ENCODE data around the gene POU5F1. TPM values are rescaled to one million over a fixed set of nuclear protein-coding genes. Genes with fewer than 3 reads are reported as not detected.

POU5F1 gene
- polyA plus RNA-seq, 1 experiment: not detected

GRCh38 chr6:31125586-31126363, 44.7 kb downstream of the POU5F1 start:
- H3K27ac ChIP-seq (ENCODE audit: low read depth, low read length): no peak overlapping the region
- H3K27me3 ChIP-seq (ENCODE audit: control insufficient read depth, insufficient read depth, low read length): peaks cover 13% of the 10 kb centered on the region
- CTCF ChIA-PET: interaction anchor here (1.1 to 1.5 kb wide), 5 partner anchors 39 to 297 kb away, joined by 3 to 5 read pairs (median 4); partner anchors contain the start of gene VARS2
- DNase-seq (ENCODE audit: low read depth, low spot score): no peak
- no peak overlapping the region for H3K4me3 ChIP-seq (ENCODE audit: low read depth, low read length)
- no peak for TF ChIP-seq CTCF (IDR thresholded peaks at IDR 0.05; ENCODE audit: low read depth, low read length)
- POLR2A ChIA-PET: no interaction called here
- H3K9me3 ChIP-seq (ENCODE audit: control insufficient read depth, insufficient read depth, low read length): no peaks in the 10 kb centered on the region; the same call in 1 of the 2 replicates

GRCh38 chr6:31125162-31125561, 45.3 kb downstream of the POU5F1 start:
- H3K27me3 ChIP-seq (ENCODE audit: control insufficient read depth, insufficient read depth, low read length): peaks cover 13% of the 10 kb centered on the region
- no peak for DNase-seq (ENCODE audit: low read depth, low spot score)
- POLR2A ChIA-PET: interaction anchor here (0.5 kb wide), 1 partner anchor 517 kb away, joined by 5 read pairs; no protein-coding TSS in a partner anchor
- H3K4me3 ChIP-seq (ENCODE audit: low read depth, low read length): no peak overlapping the region
- H3K27ac ChIP-seq (ENCODE audit: low read depth, low read length): no peak overlapping the region
- no peak for TF ChIP-seq CTCF (IDR thresholded peaks at IDR 0.05; ENCODE audit: low read depth, low read length)
- no peaks in the 10 kb centered on the region; the same call in 1 of the 2 replicates for H3K9me3 ChIP-seq (ENCODE audit: control insufficient read depth, insufficient read depth, low read length)
- CTCF ChIA-PET: interaction anchor here (0.9 to 2.0 kb wide), 2 partner anchors 211 to 241 kb away, joined by 3 to 5 read pairs; partner anchors contain the start of gene VARS2

GRCh38 chr6:31122791-31123706, 47.4 kb downstream of the POU5F1 start:
- H3K9me3 ChIP-seq (ENCODE audit: control insufficient read depth, insufficient read depth, low read length): no peaks in the 10 kb centered on the region; the same call in 1 of the 2 replicates
- no peak for TF ChIP-seq CTCF (IDR thresholded peaks at IDR 0.05; ENCODE audit: low read depth, low read length)
- H3K27ac ChIP-seq (ENCODE audit: low read depth, low read length): peak overlapping the region; percentile 85
- no peak overlapping the region for H3K4me3 ChIP-seq (ENCODE audit: low read depth, low read length)
- peak; percentile 77 for DNase-seq (ENCODE audit: low read depth, low spot score)
- ChIA-PET POLR2A (no interaction called here), CTCF (interaction anchor here (2.0 kb wide), 1 partner anchor 209 kb away, joined by 5 read pairs; the partner anchor contains the start of gene VARS2)
- no peaks in the 10 kb centered on the region for H3K27me3 ChIP-seq (ENCODE audit: control insufficient read depth, insufficient read depth, low read length)

GRCh38 chr6:31121131-31121790, 49.2 kb downstream of the POU5F1 start:
- POLR2A ChIA-PET: no interaction called here
- no peaks in the 10 kb centered on the region for H3K27me3 ChIP-seq (ENCODE audit: control insufficient read depth, insufficient read depth, low read length)
- no peak overlapping the region for H3K4me3 ChIP-seq (ENCODE audit: low read depth, low read length)
- H3K9me3 ChIP-seq (ENCODE audit: control insufficient read depth, insufficient read depth, low read length): no peaks in the 10 kb centered on the region; the same call in 1 of the 2 replicates
- CTCF ChIA-PET: no interaction called here
- no peak for DNase-seq (ENCODE audit: low read depth, low spot score)
- H3K27ac ChIP-seq (ENCODE audit: low read depth, low read length): no peak overlapping the region
- no peak for TF ChIP-seq CTCF (IDR thresholded peaks at IDR 0.05; ENCODE audit: low read depth, low read length)
